ENCODE results near the gene SAMD5. TPM values are rescaled to one million over a fixed set of nuclear protein-coding genes. Genes with fewer than 3 reads are reported as not detected.

The SAMD5 gene
- total and polyA plus RNA-seq, 2 experiments from 2014 or later: 0.03 TPM; not detected in 1

DNA sequence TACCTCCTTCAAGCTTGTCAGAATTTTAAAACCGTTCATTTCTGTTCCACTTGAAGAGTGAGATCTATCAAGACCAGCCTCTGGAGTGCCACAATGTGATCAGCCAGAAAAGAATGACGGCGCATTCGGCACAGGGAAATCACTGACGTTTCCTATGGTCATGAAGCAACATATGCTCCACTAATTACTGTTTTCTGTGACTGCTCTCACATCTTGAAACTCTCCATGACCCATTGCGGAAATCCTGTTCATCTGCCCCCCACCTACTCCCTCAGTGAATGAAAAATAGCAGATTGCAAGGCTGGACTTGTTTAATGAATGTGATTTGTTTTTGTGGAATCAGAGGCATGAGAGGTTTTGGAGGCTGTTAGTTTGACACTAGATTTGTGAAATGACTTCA, 53.2 kb downstream of the SAMD5 start:
- Mint-ChIP-seq H3K27me3 (ENCODE audit: insufficient read depth, low read depth, poor library complexity) (no peaks in the 10 kb centered on the region), H3K27ac (no peak overlapping the region)
- no peak for ATAC-seq

More for the DNA sequence above, 53.2 kb downstream of the SAMD5 start:
- peaks cover 6% of the 10 kb centered on the region for H3K4me1 Mint-ChIP-seq
- Histone ChIP-seq H3K27me3 (ENCODE audit: insufficient read depth) (no peaks in the 10 kb centered on the region), H2AFZ (no peak overlapping the region), H3K4me2 (no peak overlapping the region), H3K9me2 (ENCODE audit: insufficient read depth) (no peaks in the 10 kb centered on the region), H3K4me1 (ENCODE audit: insufficient read depth) (no peaks in the 10 kb centered on the region), H3K79me2 (replicated peaks; ENCODE audit: insufficient read depth) (no peaks in the 10 kb centered on the region), H4K20me1 (replicated peaks; ENCODE audit: insufficient read depth) (no peaks in the 10 kb centered on the region), H3K4me3 (no peak overlapping the region), H3K36me3 (ENCODE audit: insufficient read depth) (no peaks in the 10 kb centered on the region), H3K27ac (ENCODE audit: low read depth) (no peak overlapping the region), H3F3A (replicated peaks; ENCODE audit: low read depth) (no peaks in the 10 kb centered on the region)
- no peak overlapping the region for H3K4me3 Mint-ChIP-seq
- TF ChIP-seq, protein P1, sequence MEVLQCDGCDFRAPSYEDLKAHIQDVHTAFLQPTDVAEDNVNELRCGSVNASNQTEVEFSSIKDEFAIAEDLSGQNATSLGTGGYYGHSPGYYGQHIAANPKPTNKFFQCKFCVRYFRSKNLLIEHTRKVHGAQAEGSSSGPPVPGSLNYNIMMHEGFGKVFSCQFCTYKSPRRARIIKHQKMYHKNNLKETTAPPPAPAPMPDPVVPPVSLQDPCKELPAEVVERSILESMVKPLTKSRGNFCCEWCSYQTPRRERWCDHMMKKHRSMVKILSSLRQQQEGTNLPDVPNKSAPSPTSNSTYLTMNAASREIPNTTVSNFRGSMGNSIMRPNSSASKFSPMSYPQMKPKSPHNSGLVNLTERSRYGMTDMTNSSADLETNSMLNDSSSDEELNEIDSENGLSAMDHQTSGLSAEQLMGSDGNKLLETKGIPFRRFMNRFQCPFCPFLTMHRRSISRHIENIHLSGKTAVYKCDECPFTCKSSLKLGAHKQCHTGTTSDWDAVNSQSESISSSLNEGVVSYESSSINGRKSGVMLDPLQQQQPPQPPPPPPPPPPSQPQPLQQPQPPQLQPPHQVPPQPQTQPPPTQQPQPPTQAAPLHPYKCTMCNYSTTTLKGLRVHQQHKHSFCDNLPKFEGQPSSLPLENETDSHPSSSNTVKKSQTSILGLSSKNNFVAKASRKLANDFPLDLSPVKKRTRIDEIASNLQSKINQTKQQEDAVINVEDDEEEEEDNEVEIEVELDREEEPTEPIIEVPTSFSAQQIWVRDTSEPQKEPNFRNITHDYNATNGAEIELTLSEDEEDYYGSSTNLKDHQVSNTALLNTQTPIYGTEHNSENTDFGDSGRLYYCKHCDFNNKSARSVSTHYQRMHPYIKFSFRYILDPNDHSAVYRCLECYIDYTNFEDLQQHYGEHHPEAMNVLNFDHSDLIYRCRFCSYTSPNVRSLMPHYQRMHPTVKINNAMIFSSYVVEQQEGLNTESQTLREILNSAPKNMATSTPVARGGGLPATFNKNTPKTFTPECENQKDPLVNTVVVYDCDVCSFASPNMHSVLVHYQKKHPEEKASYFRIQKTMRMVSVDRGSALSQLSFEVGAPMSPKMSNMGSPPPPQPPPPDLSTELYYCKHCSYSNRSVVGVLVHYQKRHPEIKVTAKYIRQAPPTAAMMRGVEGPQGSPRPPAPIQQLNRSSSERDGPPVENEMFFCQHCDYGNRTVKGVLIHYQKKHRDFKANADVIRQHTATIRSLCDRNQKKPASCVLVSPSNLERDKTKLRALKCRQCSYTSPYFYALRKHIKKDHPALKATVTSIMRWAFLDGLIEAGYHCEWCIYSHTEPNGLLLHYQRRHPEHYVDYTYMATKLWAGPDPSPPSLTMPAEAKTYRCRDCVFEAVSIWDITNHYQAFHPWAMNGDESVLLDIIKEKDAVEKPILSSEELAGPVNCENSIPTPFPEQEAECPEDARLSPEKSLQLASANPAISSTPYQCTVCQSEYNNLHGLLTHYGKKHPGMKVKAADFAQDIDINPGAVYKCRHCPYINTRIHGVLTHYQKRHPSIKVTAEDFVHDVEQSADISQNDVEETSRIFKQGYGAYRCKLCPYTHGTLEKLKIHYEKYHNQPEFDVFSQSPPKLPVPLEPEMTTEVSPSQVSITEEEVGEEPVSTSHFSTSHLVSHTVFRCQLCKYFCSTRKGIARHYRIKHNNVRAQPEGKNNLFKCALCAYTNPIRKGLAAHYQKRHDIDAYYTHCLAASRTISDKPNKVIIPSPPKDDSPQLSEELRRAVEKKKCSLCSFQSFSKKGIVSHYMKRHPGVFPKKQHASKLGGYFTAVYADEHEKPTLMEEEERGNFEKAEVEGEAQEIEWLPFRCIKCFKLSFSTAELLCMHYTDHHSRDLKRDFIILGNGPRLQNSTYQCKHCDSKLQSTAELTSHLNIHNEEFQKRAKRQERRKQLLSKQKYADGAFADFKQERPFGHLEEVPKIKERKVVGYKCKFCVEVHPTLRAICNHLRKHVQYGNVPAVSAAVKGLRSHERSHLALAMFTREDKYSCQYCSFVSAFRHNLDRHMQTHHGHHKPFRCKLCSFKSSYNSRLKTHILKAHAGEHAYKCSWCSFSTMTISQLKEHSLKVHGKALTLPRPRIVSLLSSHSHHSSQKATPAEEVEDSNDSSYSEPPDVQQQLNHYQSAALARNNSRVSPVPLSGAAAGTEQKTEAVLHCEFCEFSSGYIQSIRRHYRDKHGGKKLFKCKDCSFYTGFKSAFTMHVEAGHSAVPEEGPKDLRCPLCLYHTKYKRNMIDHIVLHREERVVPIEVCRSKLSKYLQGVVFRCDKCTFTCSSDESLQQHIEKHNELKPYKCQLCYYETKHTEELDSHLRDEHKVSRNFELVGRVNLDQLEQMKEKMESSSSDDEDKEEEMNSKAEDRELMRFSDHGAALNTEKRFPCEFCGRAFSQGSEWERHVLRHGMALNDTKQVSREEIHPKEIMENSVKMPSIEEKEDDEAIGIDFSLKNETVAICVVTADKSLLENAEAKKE (CRISPR knock-in tag; IDR thresholded peaks at IDR 0.05): no peak
- TF ChIP-seq ZNF114 (CRISPR knock-in tag; IDR thresholded peaks at IDR 0.05) (no peak), REST (IDR thresholded peaks at IDR 0.05; ENCODE audit: unreplicated experiment) (no peak), CTCF (conservative IDR thresholded peaks at IDR 0.05; ENCODE audit: low read depth in 2 of 2) (no peak), EZH2phosphoT487 (IDR thresholded peaks at IDR 0.05; ENCODE audit: unreplicated experiment) (no peak), EZH2 (IDR thresholded peaks at IDR 0.05; ENCODE audit: low read depth, unreplicated experiment) (no peak), ZNF331 (CRISPR knock-in tag; IDR thresholded peaks at IDR 0.05; ENCODE audit: low read depth) (no peak), POLR2AphosphoS5 (IDR thresholded peaks at IDR 0.05; ENCODE audit: low read depth) (no peak), NANOG (IDR thresholded peaks at IDR 0.05; ENCODE audit: borderline replicate concordance) (no peak), JUNB (IDR thresholded peaks at IDR 0.05; ENCODE audit: unreplicated experiment) (no peak), STAT1 (IDR thresholded peaks at IDR 0.05; ENCODE audit: unreplicated experiment) (no peak), CREB1 (CRISPR knock-in tag; IDR thresholded peaks at IDR 0.05; ENCODE audit: low read depth) (no peak)
- TF ChIP-seq, protein P2, sequence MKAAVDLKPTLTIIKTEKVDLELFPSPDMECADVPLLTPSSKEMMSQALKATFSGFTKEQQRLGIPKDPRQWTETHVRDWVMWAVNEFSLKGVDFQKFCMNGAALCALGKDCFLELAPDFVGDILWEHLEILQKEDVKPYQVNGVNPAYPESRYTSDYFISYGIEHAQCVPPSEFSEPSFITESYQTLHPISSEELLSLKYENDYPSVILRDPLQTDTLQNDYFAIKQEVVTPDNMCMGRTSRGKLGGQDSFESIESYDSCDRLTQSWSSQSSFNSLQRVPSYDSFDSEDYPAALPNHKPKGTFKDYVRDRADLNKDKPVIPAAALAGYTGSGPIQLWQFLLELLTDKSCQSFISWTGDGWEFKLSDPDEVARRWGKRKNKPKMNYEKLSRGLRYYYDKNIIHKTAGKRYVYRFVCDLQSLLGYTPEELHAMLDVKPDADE (IDR thresholded peaks at IDR 0.05): no peak
- no peak for DNase-seq (ENCODE audit: low spot score)
- no peaks in the 10 kb centered on the region for H3K36me3 Mint-ChIP-seq (ENCODE audit: low read depth)
- H3K9me3 Mint-ChIP-seq: peaks cover 3% of the 10 kb centered on the region; the same call in 1 of the 3 replicates

All from GM23338 (cell line).